ENCODE data around the gene CHCHD2.
A peak's percentile ranks its signal among the peaks of the same experiment; 100 is the strongest.
"Not testable (repeated sequence)": the region's sequence is repeated elsewhere in the genome, so short reads cannot be mapped to it uniquely, and the experiment has no call there.

CHCHD2 gene

GRCh38 chr7:56066376-56066775, 39.9 kb downstream of the CHCHD2 start:
- not testable (repeated sequence) for H3K27me3 ChIP-seq (ENCODE audit: control insufficient read depth in 3 of 3, insufficient read depth in 3 of 3, low read depth in 1 of 3, low read length in 3 of 3); H4K91ac ChIP-seq (ENCODE audit: low read depth, low read length, poor library complexity); H2AK5ac ChIP-seq (ENCODE audit: low read depth, low read length); DNase-seq (ENCODE audit: low spot score); H3K4me3 ChIP-seq (ENCODE audit: low read length in 2 of 2); H2BK5ac ChIP-seq (ENCODE audit: low read length); H3K9me3 ChIP-seq (replicated peaks in 1 of 2; ENCODE audit: control insufficient read depth in 2 of 2, insufficient read depth in 1 of 2, low read depth in 1 of 2, low read length in 2 of 2); H3K4me1 ChIP-seq (ENCODE audit: control insufficient read depth in 2 of 2, insufficient read depth in 1 of 2, low read depth in 1 of 2, low read length in 2 of 2); H2BK15ac ChIP-seq (ENCODE audit: low read length); H2BK12ac ChIP-seq (ENCODE audit: low read length); H3K4me2 ChIP-seq (ENCODE audit: insufficient read depth, low read length, poor library complexity, severe bottlenecking); H2BK120ac ChIP-seq (ENCODE audit: low read depth, low read length); H3K4ac ChIP-seq (ENCODE audit: low read length); H3K79me1 ChIP-seq (ENCODE audit: low read depth, low read length); H3K27ac ChIP-seq (replicated peaks; ENCODE audit: low read length); H3K23ac ChIP-seq (ENCODE audit: low read depth, low read length, poor library complexity); H3K14ac ChIP-seq (ENCODE audit: low read length); H4K8ac ChIP-seq (ENCODE audit: low read depth, low read length); H2AFZ ChIP-seq (ENCODE audit: low read length); H3K9ac ChIP-seq (ENCODE audit: low read depth, low read length, poor library complexity); H3K18ac ChIP-seq (ENCODE audit: low read length)
- peaks cover 13 to 60% of the 10 kb centered on the region in 2 donors for H3K36me3 ChIP-seq (replicated peaks in 1 of 2; ENCODE audit: control insufficient read depth in 2 of 2, insufficient read depth in 2 of 2, low read length in 2 of 2)
- no CpG with 5 or more reads among the region's 13 CpGs for WGBS, 2 donors (ENCODE audit: extremely low coverage in 2 of 2, insufficient read length in 2 of 2, insufficient replicate concordance in 1 of 2)

DNA sequence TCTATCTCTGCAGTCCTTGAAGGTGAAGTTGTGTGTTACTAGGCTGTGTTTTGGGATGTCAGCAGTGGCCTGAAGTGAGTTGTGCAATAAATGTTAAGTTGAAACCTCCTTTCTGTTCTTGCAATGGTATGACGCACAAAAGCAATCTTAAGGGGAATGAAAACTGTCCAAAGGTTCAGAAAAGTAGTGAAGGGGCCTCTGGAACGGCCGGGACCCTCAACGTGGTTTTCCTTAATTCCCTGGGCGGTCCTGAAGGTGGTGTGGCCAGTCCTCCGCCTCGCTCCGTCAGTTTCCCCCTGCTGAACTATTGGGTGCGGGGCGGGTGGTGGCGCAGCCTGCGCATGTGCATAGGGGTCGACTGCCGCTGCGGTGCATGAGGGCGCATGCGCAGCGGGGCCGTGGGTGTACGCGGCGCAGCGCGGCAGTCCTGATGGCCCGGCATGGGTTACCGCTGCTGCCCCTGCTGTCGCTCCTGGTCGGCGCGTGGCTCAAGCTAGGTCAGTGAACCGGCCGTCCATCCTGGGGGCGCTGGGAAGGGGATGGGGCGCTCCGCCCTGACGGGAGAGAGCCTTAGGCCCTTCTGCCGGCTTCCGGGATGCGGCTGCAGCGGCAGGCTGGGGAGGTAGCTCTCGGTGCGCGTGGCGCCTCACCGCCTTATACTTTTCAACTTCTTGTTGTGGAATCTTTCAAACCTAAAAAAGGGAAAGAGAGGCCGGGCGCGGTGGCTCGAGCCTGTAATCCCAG, 42.2 kb downstream of the CHCHD2 start, which contains the start of gene SUMF2:
Gene SUMF2 (plus strand): TSS at position 405 of the 744 bp plus-strand sequence. CDS start 26 bp downstream, at position 431.
- H3K23ac ChIP-seq (ENCODE audit: low read depth, low read length, poor library complexity): peak within 1 kb of the TSS; percentile 100
- H3K4me3 ChIP-seq (ENCODE audit: low read length in 2 of 2): peak within 1 kb of the TSS; percentile 68 to 99
- H3K4ac ChIP-seq (ENCODE audit: low read length): no peak within 1 kb of the TSS
- H2BK15ac ChIP-seq (ENCODE audit: low read length): no peak within 1 kb of the TSS
- H3K4me1 ChIP-seq (ENCODE audit: control insufficient read depth in 2 of 2, insufficient read depth in 1 of 2, low read depth in 1 of 2, low read length in 2 of 2): peaks cover 1 to 2% of the 10 kb centered on the region in 2 donors
- peak within 1 kb of the TSS; percentile 65 for H4K8ac ChIP-seq (ENCODE audit: low read depth, low read length)
- peak within 1 kb of the TSS; percentile 91 for H2AFZ ChIP-seq (ENCODE audit: low read length)
- WGBS, 2 donors (ENCODE audit: extremely low coverage in 2 of 2, insufficient read length in 2 of 2, insufficient replicate concordance in 1 of 2): no CpG with 5 or more reads among the region's 49 CpGs
- peak within 1 kb of the TSS; percentile 97 for H3K27ac ChIP-seq (replicated peaks; ENCODE audit: low read length)
- H3K27me3 ChIP-seq (ENCODE audit: control insufficient read depth in 3 of 3, insufficient read depth in 3 of 3, low read depth in 1 of 3, low read length in 3 of 3): no peaks in the 10 kb centered on the region
- H3K9me3 ChIP-seq (replicated peaks in 1 of 2; ENCODE audit: control insufficient read depth in 2 of 2, insufficient read depth in 1 of 2, low read depth in 1 of 2, low read length in 2 of 2): no peaks in the 10 kb centered on the region
- DNase-seq (ENCODE audit: low spot score): peak; percentile 90
- H3K9ac ChIP-seq (ENCODE audit: low read depth, low read length, poor library complexity): peak within 1 kb of the TSS; percentile 84
- no peak within 1 kb of the TSS for H2BK12ac ChIP-seq (ENCODE audit: low read length)
- peak within 1 kb of the TSS; percentile 99 for H3K18ac ChIP-seq (ENCODE audit: low read length)
- H4K91ac ChIP-seq (ENCODE audit: low read depth, low read length, poor library complexity): peak within 1 kb of the TSS; percentile 85
- peak within 1 kb of the TSS; percentile 93 for H2BK5ac ChIP-seq (ENCODE audit: low read length)
- H3K79me1 ChIP-seq (ENCODE audit: low read depth, low read length): no peaks in the 10 kb centered on the region
- H2BK120ac ChIP-seq (ENCODE audit: low read depth, low read length): no peak within 1 kb of the TSS
- H3K14ac ChIP-seq (ENCODE audit: low read length): peak within 1 kb of the TSS; percentile 89
- H3K4me2 ChIP-seq (ENCODE audit: insufficient read depth, low read length, poor library complexity, severe bottlenecking): peak within 1 kb of the TSS; percentile 54
- H3K36me3 ChIP-seq (replicated peaks in 1 of 2; ENCODE audit: control insufficient read depth in 2 of 2, insufficient read depth in 2 of 2, low read length in 2 of 2): peaks cover 16 to 65% of the 10 kb centered on the region in 2 donors
- no peak within 1 kb of the TSS for H2AK5ac ChIP-seq (ENCODE audit: low read depth, low read length)

- H3K4me3 ChIP-seq (ENCODE audit: low read length in 2 of 2): peak overlapping the region in 1 of 2 donors; percentile 68
Observed at GRCh38 chr7:56063500-56063881, 42.8 kb downstream of the CHCHD2 start.

GRCh38 chr7:56062382-56062781, 43.9 kb downstream of the CHCHD2 start:
- Histone ChIP-seq H2AK5ac (ENCODE audit: low read depth, low read length) (no peak overlapping the region), H2BK15ac (ENCODE audit: low read length) (no peak overlapping the region), H3K9ac (ENCODE audit: low read depth, low read length, poor library complexity) (no peak overlapping the region), H3K4me2 (ENCODE audit: insufficient read depth, low read length, poor library complexity, severe bottlenecking) (no peak overlapping the region), H3K18ac (ENCODE audit: low read length) (no peak overlapping the region), H3K14ac (ENCODE audit: low read length) (no peak overlapping the region), H3K79me1 (ENCODE audit: low read depth, low read length) (no peaks in the 10 kb centered on the region), H3K27me3 (ENCODE audit: control insufficient read depth in 3 of 3, insufficient read depth in 3 of 3, low read depth in 1 of 3, low read length in 3 of 3) (no peaks in the 10 kb centered on the region), H2AFZ (ENCODE audit: low read length) (no peak overlapping the region), H3K27ac (replicated peaks; ENCODE audit: low read length) (no peak overlapping the region), H2BK12ac (ENCODE audit: low read length) (no peak overlapping the region), H3K4ac (ENCODE audit: low read length) (no peak overlapping the region), H4K91ac (ENCODE audit: low read depth, low read length, poor library complexity) (no peak overlapping the region), H4K8ac (ENCODE audit: low read depth, low read length) (no peak overlapping the region), H2BK120ac (ENCODE audit: low read depth, low read length) (no peak overlapping the region), H3K23ac (ENCODE audit: low read depth, low read length, poor library complexity) (no peak overlapping the region), H3K4me3 (ENCODE audit: low read length in 2 of 2) (no peak overlapping the region), H2BK5ac (ENCODE audit: low read length) (no peak overlapping the region), H3K4me1 (ENCODE audit: control insufficient read depth in 2 of 2, insufficient read depth in 1 of 2, low read depth in 1 of 2, low read length in 2 of 2) (peaks cover 1 to 2% of the 10 kb centered on the region in 2 donors), H3K36me3 (replicated peaks in 1 of 2; ENCODE audit: control insufficient read depth in 2 of 2, insufficient read depth in 2 of 2, low read length in 2 of 2) (peaks cover 19 to 72% of the 10 kb centered on the region in 2 donors), H3K9me3 (replicated peaks in 1 of 2; ENCODE audit: control insufficient read depth in 2 of 2, insufficient read depth in 1 of 2, low read depth in 1 of 2, low read length in 2 of 2) (no peaks in the 10 kb centered on the region)
- no CpG with 5 or more reads among the region's 2 CpGs for WGBS, 2 donors (ENCODE audit: extremely low coverage in 2 of 2, insufficient read length in 2 of 2, insufficient replicate concordance in 1 of 2)
- no peak for DNase-seq (ENCODE audit: low spot score)

More at GRCh38 chr7:56063500-56063881, 42.8 kb downstream of the CHCHD2 start:
- Histone ChIP-seq H3K4ac (ENCODE audit: low read length) (no peak overlapping the region), H2BK5ac (ENCODE audit: low read length) (no peak overlapping the region), H2BK12ac (ENCODE audit: low read length) (no peak overlapping the region), H4K8ac (ENCODE audit: low read depth, low read length) (no peak overlapping the region), H3K14ac (ENCODE audit: low read length) (no peak overlapping the region), H3K4me1 (ENCODE audit: control insufficient read depth in 2 of 2, insufficient read depth in 1 of 2, low read depth in 1 of 2, low read length in 2 of 2) (peaks cover 1 to 2% of the 10 kb centered on the region in 2 donors), H3K79me1 (ENCODE audit: low read depth, low read length) (no peaks in the 10 kb centered on the region), H3K23ac (ENCODE audit: low read depth, low read length, poor library complexity) (no peak overlapping the region), H3K9ac (ENCODE audit: low read depth, low read length, poor library complexity) (no peak overlapping the region), H3K27me3 (ENCODE audit: control insufficient read depth in 3 of 3, insufficient read depth in 3 of 3, low read depth in 1 of 3, low read length in 3 of 3) (no peaks in the 10 kb centered on the region), H3K4me2 (ENCODE audit: insufficient read depth, low read length, poor library complexity, severe bottlenecking) (no peak overlapping the region), H2AFZ (ENCODE audit: low read length) (peak overlapping the region; percentile 35), H3K9me3 (replicated peaks in 1 of 2; ENCODE audit: control insufficient read depth in 2 of 2, insufficient read depth in 1 of 2, low read depth in 1 of 2, low read length in 2 of 2) (no peaks in the 10 kb centered on the region), H4K91ac (ENCODE audit: low read depth, low read length, poor library complexity) (no peak overlapping the region), H2BK15ac (ENCODE audit: low read length) (no peak overlapping the region), H3K18ac (ENCODE audit: low read length) (no peak overlapping the region), H2BK120ac (ENCODE audit: low read depth, low read length) (no peak overlapping the region), H3K36me3 (replicated peaks in 1 of 2; ENCODE audit: control insufficient read depth in 2 of 2, insufficient read depth in 2 of 2, low read length in 2 of 2) (peaks cover 16 to 65% of the 10 kb centered on the region in 2 donors), H2AK5ac (ENCODE audit: low read depth, low read length) (no peak overlapping the region), H3K27ac (replicated peaks; ENCODE audit: low read length) (peak overlapping the region; percentile 67)
- no peak for DNase-seq (ENCODE audit: low spot score)
- no CpG with 5 or more reads among the region's 7 CpGs for WGBS, 2 donors (ENCODE audit: extremely low coverage in 2 of 2, insufficient read length in 2 of 2, insufficient replicate concordance in 1 of 2)

Measured in neuronal stem cell (in vitro differentiated cells).